ENCODE results near the gene ZSWIM5. TPM values are rescaled to one million over a fixed set of nuclear protein-coding genes. Genes with fewer than 3 reads are reported as not detected.

The ZSWIM5 gene
- total and polyA plus RNA-seq, 9 of the 15 experiments (the other 6 are each of a cell fraction or from before 2014, with no cell fraction given) = under 0.01 to 0.07 (median 0.03) TPM; not detected in 3

GRCh38 chr1:44973645-44974044 lies 232.8 kb downstream of the ZSWIM5 start (continued):
- no peak for TF ChIP-seq SUPT5H (IDR thresholded peaks at IDR 0.05)

GRCh38 chr1:44970317-44970716 lies 236.1 kb downstream of the ZSWIM5 start:
- H3K4me3 ChIP-seq = no peak overlapping the region
- H2AFZ ChIP-seq (ENCODE audit: low read depth, low read length) = no peak overlapping the region
- BruUV-seq (replicated peaks) = TSS peak; percentile 17
- H4K20me1 ChIP-seq (replicated peaks; ENCODE audit: control insufficient read depth, insufficient read depth, low read length) = no peaks in the 10 kb centered on the region
- FAIRE-seq (no peak), DNase-seq (ENCODE audit: extremely low read depth in 1 of 4, low spot score in 3 of 4) (no peak), ATAC-seq (peak; percentile 61)
- H3K9me3 ChIP-seq (replicated peaks; ENCODE audit: control insufficient read depth, insufficient read depth, low read depth, low read length) = no peaks in the 10 kb centered on the region
- peaks cover 40% of the 10 kb centered on the region for H3K79me2 ChIP-seq (ENCODE audit: control insufficient read depth, insufficient read depth, low read length)
- WGBS (ENCODE audit: insufficient coverage, low coverage, missing lambda C conversion rate) = 41% methylated on average over 4 of the region's 4 CpGs
- H3K9ac ChIP-seq (ENCODE audit: insufficient read depth in 1 of 2, low read depth in 2 of 2, low read length in 2 of 2) = no peak overlapping the region
- in situ Hi-C loops (cut with MboI) = no loop called here
- no peak overlapping the region for H3K4me2 ChIP-seq (ENCODE audit: insufficient read depth, low read length)
- no peaks in the 10 kb centered on the region for H3K27me3 ChIP-seq (ENCODE audit: control insufficient read depth in 2 of 2, insufficient read depth in 2 of 2, low read length in 2 of 2)
- H3K36me3 ChIP-seq (ENCODE audit: control insufficient read depth, insufficient read depth, low read length) = peaks cover 61% of the 10 kb centered on the region
- H3K4me1 ChIP-seq (replicated peaks in 1 of 2; ENCODE audit: control insufficient read depth in 2 of 2, insufficient read depth in 2 of 2, low read length in 2 of 2) = peaks cover 0 to 13% of the 10 kb centered on the region in 2 experiments; a peak in 2 of 5 replicates
- intact Hi-C loops (cut with micrococcal nuclease) = no loop called here
- ChIA-PET CTCF (ENCODE audit: low intra/inter-chr PET ratio) (no interaction called here), POLR2A (interaction anchor here (0.6 to 2.8 kb wide), 6 partner anchors 9 to 551 kb away, joined by 3 to 17 read pairs (median 4); partner anchors contain the start of genes EIF2B3 and PRDX1)
- H3K9me1 ChIP-seq (ENCODE audit: control insufficient read depth, insufficient read depth, low read length) = no peaks in the 10 kb centered on the region
- H3K27ac ChIP-seq (ENCODE audit: extremely low read depth, low read depth, low read length) = no peak overlapping the region; the same call in 2 of the 3 replicates
- TF ChIP-seq FOXA3 (CRISPR knock-in tag; conservative IDR thresholded peaks at IDR 0.05 in 1 of 2, IDR thresholded peaks at IDR 0.05 in 1 of 2) (no peak), CCAR2 (IDR thresholded peaks at IDR 0.05; ENCODE audit: low read depth, low read length) (no peak), RFX5 (IDR thresholded peaks at IDR 0.05; ENCODE audit: low read depth, low read length) (no peak), HNRNPUL1 (IDR thresholded peaks at IDR 0.05; ENCODE audit: low read length) (no peak), ZBTB26 (CRISPR knock-in tag; IDR thresholded peaks at IDR 0.05) (no peak), USF1 (CRISPR knock-in tag; IDR thresholded peaks at IDR 0.05) (no peak), GTF3C2 (IDR thresholded peaks at IDR 0.05; ENCODE audit: borderline replicate concordance, extremely low read depth, insufficient read length) (no peak), ARID3A (IDR thresholded peaks at IDR 0.05; ENCODE audit: borderline replicate concordance, low read depth, low read length) (no peak), MIER1 (IDR thresholded peaks at IDR 0.05; ENCODE audit: low read depth) (no peak), STAT6 (CRISPR knock-in tag; IDR thresholded peaks at IDR 0.05) (no peak)
